GM18508 (cell line): ENCODE measurements around the gene LARP1.

Experiments used
- ATAC-seq: cut with Tn5 transposase; IDR thresholded peaks from one replicate; pipeline ENCODE4 v1.9.1; 2021; ENCODE audit warnings: moderate number of reproducible peaks; ENCODE audit not compliant: insufficient read depth, unreplicated experiment

Gene LARP1

GRCh38 chr5:154849264-154849785, 94.1 kb downstream of the LARP1 start:
- ATAC-seq, result no peak

- no peak for ATAC-seq
Measured at GRCh38 chr5:154849791-154850201, 94.6 kb downstream of the LARP1 start.

GRCh38 chr5:154850255-154851062, 95.3 kb downstream of the LARP1 start, which contains the start of gene FAXDC2:
Gene FAXDC2, minus strand, starts transcription at chr5:154850603. Its CDS starts 12,425 bp downstream, at chr5:154838178.
- ATAC-seq, result no peak

- no peak for ATAC-seq
Measured at GRCh38 chr5:154851351-154851750, 96.2 kb downstream of the LARP1 start.

GRCh38 chr5:154857530-154858296, 102.5 kb downstream of the LARP1 start:
- ATAC-seq, result peak; percentile 51

- peak; percentile 59 for ATAC-seq
Measured at GRCh38 chr5:154858297-154858971, 103.3 kb downstream of the LARP1 start, which contains the start of gene CNOT8. Gene CNOT8, plus strand, starts transcription at chr5:154858627. Its CDS starts 4,652 bp downstream, at chr5:154863279.

GRCh38 chr5:154858972-154859871, 104.0 kb downstream of the LARP1 start:
- ATAC-seq, result no peak

- ATAC-seq, result no peak
Measured at GRCh38 chr5:154860123-154860522, 104.9 kb downstream of the LARP1 start.

- no peak for ATAC-seq
Measured at GRCh38 chr5:154860765-154861164, 105.6 kb downstream of the LARP1 start.

- no peak for ATAC-seq
Measured at GRCh38 chr5:154861946-154862345, 106.8 kb downstream of the LARP1 start.

GRCh38 chr5:154862766-154863165, 107.6 kb downstream of the LARP1 start:
- ATAC-seq, result no peak

GRCh38 chr5:154863291-154864080, 108.3 kb downstream of the LARP1 start:
- ATAC-seq, result no peak

GRCh38 chr5:154865466-154866184, 110.4 kb downstream of the LARP1 start:
- no peak for ATAC-seq

GRCh38 chr5:154866841-154867240, 111.7 kb downstream of the LARP1 start:
- no peak for ATAC-seq
